LNCAP (cell line): ENCODE measurements around the gene CFL1.

Experiments used
- TF ChIP-seq, protein P1 (sequence below): fragments of 450-650 bp; IDR thresholded peaks from 2 replicates; pipeline ENCODE4 v1.5.1; 2017; ENCODE audit warnings: mild to moderate bottlenecking

The CFL1 gene

DNA sequence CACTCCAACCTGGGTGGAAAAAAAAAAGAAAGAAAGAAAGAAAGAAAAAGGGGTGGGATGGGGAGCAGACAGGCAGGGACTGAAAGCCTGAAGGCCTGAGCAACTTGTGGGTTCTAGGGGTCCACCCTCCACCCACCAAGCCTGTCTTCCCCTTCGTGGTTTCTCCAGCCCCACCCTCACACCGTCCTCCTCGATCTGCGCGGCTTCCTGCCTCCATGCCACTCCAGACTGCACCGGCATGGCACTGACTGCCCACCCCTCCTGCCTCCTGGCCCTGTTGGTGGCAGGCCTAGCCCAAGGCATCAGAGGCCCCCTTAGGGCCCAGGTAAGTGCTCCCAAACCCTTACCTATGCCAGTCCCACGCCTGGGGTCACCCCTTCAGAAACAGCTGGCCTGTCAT is 21.6 kb upstream of the CFL1 start, which contains the start of gene CTSW:
Gene CTSW (plus strand): TSS at position 221 of the 400 bp plus-strand sequence. CDS start 18 bp downstream, at position 239.
- TF ChIP-seq, protein P1, sequence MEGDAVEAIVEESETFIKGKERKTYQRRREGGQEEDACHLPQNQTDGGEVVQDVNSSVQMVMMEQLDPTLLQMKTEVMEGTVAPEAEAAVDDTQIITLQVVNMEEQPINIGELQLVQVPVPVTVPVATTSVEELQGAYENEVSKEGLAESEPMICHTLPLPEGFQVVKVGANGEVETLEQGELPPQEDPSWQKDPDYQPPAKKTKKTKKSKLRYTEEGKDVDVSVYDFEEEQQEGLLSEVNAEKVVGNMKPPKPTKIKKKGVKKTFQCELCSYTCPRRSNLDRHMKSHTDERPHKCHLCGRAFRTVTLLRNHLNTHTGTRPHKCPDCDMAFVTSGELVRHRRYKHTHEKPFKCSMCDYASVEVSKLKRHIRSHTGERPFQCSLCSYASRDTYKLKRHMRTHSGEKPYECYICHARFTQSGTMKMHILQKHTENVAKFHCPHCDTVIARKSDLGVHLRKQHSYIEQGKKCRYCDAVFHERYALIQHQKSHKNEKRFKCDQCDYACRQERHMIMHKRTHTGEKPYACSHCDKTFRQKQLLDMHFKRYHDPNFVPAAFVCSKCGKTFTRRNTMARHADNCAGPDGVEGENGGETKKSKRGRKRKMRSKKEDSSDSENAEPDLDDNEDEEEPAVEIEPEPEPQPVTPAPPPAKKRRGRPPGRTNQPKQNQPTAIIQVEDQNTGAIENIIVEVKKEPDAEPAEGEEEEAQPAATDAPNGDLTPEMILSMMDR: no peak

GRCh38 chr11:65873318-65874156 is 15.6 kb upstream of the CFL1 start:
- TF ChIP-seq, protein P1: no peak

DNA sequence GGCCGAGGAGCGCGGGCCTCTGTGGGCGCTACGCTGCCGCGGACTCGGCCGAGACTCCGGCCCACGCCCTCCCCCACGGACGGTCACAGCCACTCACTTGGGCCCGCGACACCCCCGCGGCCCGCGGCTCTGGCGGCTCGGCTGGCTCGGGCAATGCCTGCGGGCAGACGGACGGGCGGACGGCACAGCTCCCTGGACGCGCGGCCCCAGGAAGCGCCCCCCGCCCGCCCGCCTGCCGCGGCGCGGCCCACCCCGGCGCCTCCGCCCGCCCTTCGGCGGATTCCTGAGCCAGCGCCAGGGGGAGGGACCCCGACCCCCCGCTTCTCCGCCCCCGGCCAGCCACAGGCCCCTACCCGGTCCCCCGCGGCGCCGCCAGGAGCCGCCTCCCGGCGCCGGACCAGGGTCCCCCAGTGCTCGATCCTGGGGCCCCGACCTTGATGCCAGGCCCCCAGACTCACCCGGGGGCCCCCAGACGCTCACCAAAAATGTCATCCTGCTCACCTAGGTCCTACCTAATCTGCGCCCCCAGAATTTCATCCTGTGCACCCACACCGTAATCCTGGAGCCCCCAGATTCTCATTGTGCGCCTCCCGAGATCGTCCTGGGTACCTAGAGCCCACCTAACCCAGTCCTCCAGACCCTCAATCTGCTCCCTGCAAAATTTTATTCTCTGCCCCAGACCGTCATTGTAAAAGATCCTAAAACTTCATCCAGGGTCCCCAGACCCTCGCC is 14.8 kb upstream of the CFL1 start, which contains the start of gene EFEMP2:
Gene EFEMP2 (minus strand): TSS at position 215 of the 732 bp plus-strand sequence. CDS start 446 bp downstream, outside the sequence.
- TF ChIP-seq, protein P1: no peak

DNA sequence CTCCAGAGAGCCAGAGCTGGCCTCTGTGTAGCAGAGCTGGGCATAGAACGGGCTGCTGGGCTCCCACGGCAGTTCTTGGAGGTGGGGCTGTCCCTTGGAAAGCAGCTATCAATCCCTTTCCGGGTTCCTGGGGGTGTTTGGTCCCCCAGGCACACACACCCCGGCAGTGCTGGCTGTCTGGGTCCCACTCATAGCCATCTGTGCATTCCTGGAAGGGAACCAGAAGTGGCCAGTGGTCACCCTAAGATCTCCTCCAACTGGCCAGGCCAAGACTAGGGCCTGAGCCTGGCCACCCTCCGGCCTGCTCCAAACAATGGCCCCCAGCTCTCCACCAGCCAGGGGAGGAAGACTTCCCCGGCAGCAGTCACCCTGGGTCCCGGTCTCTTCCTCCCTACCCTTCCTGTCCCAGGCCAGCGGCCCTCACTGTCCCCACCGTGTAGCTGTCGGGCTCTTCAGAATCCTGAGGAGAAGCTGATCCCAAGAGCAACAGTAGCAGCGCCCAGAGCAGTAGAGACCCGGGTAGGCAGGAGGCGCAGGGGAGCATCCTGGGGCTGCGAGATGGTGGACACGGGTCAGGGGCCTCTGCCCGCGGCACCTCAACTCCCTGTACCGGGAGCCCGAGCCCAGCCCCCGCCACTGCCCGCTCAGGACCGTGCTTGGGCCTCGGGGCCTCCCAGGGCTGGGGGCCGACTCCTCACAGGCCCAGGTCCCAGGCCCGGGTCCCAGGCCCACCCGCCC is 14.0 kb upstream of the CFL1 start:
- TF ChIP-seq, protein P1: no peak

DNA sequence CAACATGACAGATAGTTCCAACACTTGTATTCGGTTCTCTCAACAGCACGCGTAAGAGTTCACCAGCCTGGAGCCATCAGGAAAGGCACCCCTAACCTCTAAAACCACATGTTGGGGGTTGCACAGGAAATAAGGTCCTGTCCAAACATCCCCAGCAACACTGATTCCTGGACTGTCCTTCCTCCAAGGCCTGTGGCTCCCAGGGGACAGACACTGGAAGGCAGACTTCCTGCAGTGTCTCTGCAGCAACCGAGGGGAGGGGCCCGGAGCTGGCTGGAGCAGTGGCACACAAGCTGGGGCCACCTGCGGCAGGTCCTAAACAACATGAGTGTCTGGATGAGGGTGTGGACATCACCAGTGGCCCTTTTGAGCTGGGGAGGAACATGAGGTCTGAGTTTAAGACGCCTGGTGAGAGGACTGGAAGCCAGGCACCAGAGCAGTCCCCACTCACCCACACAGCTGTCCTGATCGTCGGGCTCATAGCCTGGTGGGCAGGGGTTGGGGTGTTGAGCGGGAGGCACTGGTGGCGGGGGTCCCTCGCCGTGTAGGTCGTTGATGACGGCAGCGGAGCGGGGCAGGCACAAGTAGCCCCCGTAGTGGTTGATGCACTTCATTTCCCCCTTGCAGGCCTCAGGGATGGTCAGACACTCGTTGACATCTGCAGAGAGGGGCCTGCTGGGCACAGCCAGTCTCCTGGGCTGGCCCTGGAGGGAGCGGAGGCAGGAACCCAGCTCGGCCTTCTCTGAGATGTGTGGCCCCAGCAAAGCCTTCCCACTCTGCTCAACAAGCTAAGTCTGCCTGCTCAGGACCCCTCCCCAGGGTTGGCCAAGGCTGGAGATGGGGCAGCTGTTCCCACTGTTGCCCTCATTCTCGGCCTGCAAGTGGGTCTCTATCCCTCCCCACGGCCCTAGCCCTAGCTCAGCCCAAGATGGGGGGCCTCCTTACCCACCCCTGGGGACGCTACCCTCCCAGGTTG is 13.0 kb upstream of the CFL1 start:
- TF ChIP-seq, protein P1: no peak

- TF ChIP-seq, protein P1: no peak
These were observed 12.3 kb upstream of the CFL1 start for GRCh38 chr11:65870307-65870658.
